Natural killer cell (primary cell): ENCODE data around the gene IQGAP3. TPM values are rescaled to one million over a fixed set of nuclear protein-coding genes. Genes with fewer than 3 reads are reported as not detected.
"Not testable (repeated sequence)": the region's sequence is repeated elsewhere in the genome, so short reads cannot be mapped to it uniquely, and the experiment has no call there.

ENCODE experiments used
- ATAC-seq, 3 donors: fragments of 150-1000 bp in 2 of 3; fragments of 200-7000 bp in 1 of 3; cut with Tn5 transposase; 1 replicate in 1 of 3; 2 replicates in 2 of 3; pipeline ENCODE4 v1.10.0; 2021; ENCODE audit warnings: mild to moderate bottlenecking in 2 of 3, moderate library complexity in 2 of 3
- DNase-seq, 2 donors: peaks; one replicate each; pipeline versions ENCODE4 v3.0.0 to v3.0.0-alpha.2; 2013 to 2021; ENCODE audit warnings: mixed read lengths in 1 of 2
- H3K27ac ChIP-seq: one replicate; pipeline ENCODE4 v1.5.1; 2013; ENCODE audit warnings: mild to moderate bottlenecking, low read length
- H3K27me3 ChIP-seq: one replicate; pipeline ENCODE4 v1.6.1; 2013; ENCODE audit warnings: low read length; ENCODE audit not compliant: control insufficient read depth, insufficient read depth
- H3K36me3 ChIP-seq: one replicate; pipeline ENCODE4 v1.6.1; 2013; ENCODE audit warnings: low read length; ENCODE audit not compliant: control insufficient read depth, insufficient read depth
- H3K4me1 ChIP-seq: one replicate; pipeline ENCODE4 v1.6.1; 2013; ENCODE audit warnings: low read length; ENCODE audit not compliant: control insufficient read depth, insufficient read depth
- H3K4me3 ChIP-seq: one replicate; pipeline ENCODE4 v1.5.1; 2013; ENCODE audit warnings: low read length
- H3K9me3 ChIP-seq: one replicate; pipeline ENCODE4 v1.6.1; 2013; ENCODE audit warnings: low read length; ENCODE audit not compliant: control insufficient read depth, insufficient read depth
- H3K27ac Mint-ChIP-seq, 2 donors: one replicate each; pipeline ENCODE4 v1.8.0; 2022; ENCODE audit warnings: mild to moderate bottlenecking in 2 of 2, mixed read lengths in 2 of 2, moderate library complexity in 1 of 2
- H3K27me3 Mint-ChIP-seq, 2 donors: one replicate each; pipeline ENCODE4 v1.8.0; 2022; ENCODE audit warnings: low read depth in 2 of 2, mixed read lengths in 2 of 2
- H3K36me3 Mint-ChIP-seq: one replicate; pipeline ENCODE4 v1.8.0; 2022; ENCODE audit warnings: mixed read lengths
- H3K4me1 Mint-ChIP-seq, 2 donors: one replicate each; pipeline ENCODE4 v1.8.0; 2022; ENCODE audit warnings: mixed read lengths in 2 of 2
- H3K4me3 Mint-ChIP-seq: one replicate; pipeline ENCODE4 v1.8.0; 2022; ENCODE audit warnings: mild to moderate bottlenecking, moderate library complexity, mixed read lengths
- H3K9me3 Mint-ChIP-seq, 2 donors: one replicate each; pipeline ENCODE4 v1.8.0; 2022; ENCODE audit warnings: mixed read lengths in 2 of 2
- WGBS: methylation state at CpG from one replicate; pipeline ENCODE4 v1.1.7; 2013; ENCODE audit warnings: missing lambda C conversion rate; ENCODE audit not compliant: insufficient coverage; 5-methylcytosine and 5-hydroxymethylcytosine counted together
- intact Hi-C: fragments of 100-400 bp; cut with micrococcal nuclease; formaldehyde crosslinking; loops from one replicate; pipeline ENCODE4 v1.14.2; 2022
- total RNA-seq, 4 donors: library from RNA; stranded (reverse); fragments of 120-200 nt in 1 of 4; gene quantifications; one replicate each; pipeline versions ENCODE4 v1.2.3 to v1.2.4, GENCODE V29; 2013 to 2022
- TF ChIP-seq, protein P1 (sequence below): fragments of 200-600 bp; IDR thresholded peaks from one replicate; pipeline ENCODE4 v1.8.0; 2022; ENCODE audit warnings: antibody characterized with exemption

IQGAP3 gene
- total RNA-seq, 3 donors from 2014 or later (not counting 1 experiment from before 2014, with no cell fraction given) = 0.08 to 0.21 (median 0.14) TPM

DNA sequence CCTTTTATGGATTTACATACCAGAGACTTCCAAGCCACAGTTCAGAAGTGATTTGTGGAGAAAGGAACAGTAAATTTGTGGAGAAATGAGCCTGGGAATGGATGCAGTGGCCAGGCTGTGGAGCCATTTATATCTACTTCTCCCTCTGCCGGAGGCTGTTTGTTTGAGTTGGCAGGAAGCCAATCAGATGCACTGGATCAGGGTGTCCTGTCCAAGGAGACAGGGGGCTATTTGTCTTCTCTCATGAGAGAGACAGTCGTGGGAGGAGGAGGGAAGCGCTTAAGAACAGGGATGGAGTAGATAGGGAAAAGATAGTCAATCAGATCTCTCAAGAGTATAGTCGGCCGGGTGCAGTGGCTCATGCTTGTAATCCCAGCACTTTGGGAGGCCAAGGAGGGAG, 44.1 kb upstream of the IQGAP3 start:
- Mint-ChIP-seq H3K36me3 (no peaks in the 10 kb centered on the region), H3K9me3 (no peaks in the 10 kb centered on the region), H3K4me3 (no peak overlapping the region), H3K27ac (no peak overlapping the region), H3K4me1 (no peaks in the 10 kb centered on the region), H3K27me3 (peaks cover 41 to 44% of the 10 kb centered on the region in 2 donors)
- DNase-seq (no peak), ATAC-seq (no peak)
- H3K27me3 ChIP-seq = peaks cover 2% of the 10 kb centered on the region
- no peak overlapping the region for H3K27ac ChIP-seq
- H3K36me3 ChIP-seq = no peaks in the 10 kb centered on the region
- intact Hi-C loops = no loop called here
- TF ChIP-seq, protein P1, sequence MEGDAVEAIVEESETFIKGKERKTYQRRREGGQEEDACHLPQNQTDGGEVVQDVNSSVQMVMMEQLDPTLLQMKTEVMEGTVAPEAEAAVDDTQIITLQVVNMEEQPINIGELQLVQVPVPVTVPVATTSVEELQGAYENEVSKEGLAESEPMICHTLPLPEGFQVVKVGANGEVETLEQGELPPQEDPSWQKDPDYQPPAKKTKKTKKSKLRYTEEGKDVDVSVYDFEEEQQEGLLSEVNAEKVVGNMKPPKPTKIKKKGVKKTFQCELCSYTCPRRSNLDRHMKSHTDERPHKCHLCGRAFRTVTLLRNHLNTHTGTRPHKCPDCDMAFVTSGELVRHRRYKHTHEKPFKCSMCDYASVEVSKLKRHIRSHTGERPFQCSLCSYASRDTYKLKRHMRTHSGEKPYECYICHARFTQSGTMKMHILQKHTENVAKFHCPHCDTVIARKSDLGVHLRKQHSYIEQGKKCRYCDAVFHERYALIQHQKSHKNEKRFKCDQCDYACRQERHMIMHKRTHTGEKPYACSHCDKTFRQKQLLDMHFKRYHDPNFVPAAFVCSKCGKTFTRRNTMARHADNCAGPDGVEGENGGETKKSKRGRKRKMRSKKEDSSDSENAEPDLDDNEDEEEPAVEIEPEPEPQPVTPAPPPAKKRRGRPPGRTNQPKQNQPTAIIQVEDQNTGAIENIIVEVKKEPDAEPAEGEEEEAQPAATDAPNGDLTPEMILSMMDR = no peak
- no peak overlapping the region for H3K4me3 ChIP-seq
- no peaks in the 10 kb centered on the region for H3K9me3 ChIP-seq
- 29% methylated on average over 5 of the region's 5 CpGs for WGBS
- no peaks in the 10 kb centered on the region for H3K4me1 ChIP-seq

DNA sequence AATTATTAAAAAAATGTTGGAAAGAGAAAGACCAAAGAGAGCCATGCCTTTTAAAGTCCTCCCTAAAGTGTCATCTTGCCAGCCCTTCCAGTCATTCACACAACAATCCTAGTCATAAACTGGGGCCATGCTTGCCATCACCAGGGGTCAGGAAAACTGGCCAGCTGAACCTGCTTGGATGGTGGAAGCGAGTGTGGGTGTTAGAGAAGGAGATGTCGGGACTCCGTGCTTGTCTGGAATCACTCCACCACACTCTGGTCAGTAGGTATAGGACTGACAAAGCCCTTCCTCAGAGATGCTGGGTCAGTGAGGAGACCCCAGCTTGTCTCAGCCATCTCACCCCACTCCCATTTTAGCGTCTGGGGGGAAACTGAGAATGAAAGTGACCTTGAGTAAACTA, 43.6 kb upstream of the IQGAP3 start:
- no peaks in the 10 kb centered on the region for H3K36me3 ChIP-seq
- H3K27me3 Mint-ChIP-seq = peaks cover 37 to 41% of the 10 kb centered on the region in 2 donors
- peaks cover 2% of the 10 kb centered on the region for H3K27me3 ChIP-seq
- H3K36me3 Mint-ChIP-seq = no peaks in the 10 kb centered on the region
- H3K27ac ChIP-seq = no peak overlapping the region
- H3K4me1 ChIP-seq = no peaks in the 10 kb centered on the region
- no peak overlapping the region for H3K4me3 Mint-ChIP-seq
- no peaks in the 10 kb centered on the region for H3K4me1 Mint-ChIP-seq
- no peak for DNase-seq
- no peak overlapping the region for H3K27ac Mint-ChIP-seq
- no peak overlapping the region for H3K4me3 ChIP-seq
- no peaks in the 10 kb centered on the region for H3K9me3 Mint-ChIP-seq
- ATAC-seq = no peak
- intact Hi-C loops = no loop called here
- WGBS = 54% methylated on average over 3 of the region's 4 CpGs
- TF ChIP-seq, protein P1 = no peak
- no peaks in the 10 kb centered on the region for H3K9me3 ChIP-seq

DNA sequence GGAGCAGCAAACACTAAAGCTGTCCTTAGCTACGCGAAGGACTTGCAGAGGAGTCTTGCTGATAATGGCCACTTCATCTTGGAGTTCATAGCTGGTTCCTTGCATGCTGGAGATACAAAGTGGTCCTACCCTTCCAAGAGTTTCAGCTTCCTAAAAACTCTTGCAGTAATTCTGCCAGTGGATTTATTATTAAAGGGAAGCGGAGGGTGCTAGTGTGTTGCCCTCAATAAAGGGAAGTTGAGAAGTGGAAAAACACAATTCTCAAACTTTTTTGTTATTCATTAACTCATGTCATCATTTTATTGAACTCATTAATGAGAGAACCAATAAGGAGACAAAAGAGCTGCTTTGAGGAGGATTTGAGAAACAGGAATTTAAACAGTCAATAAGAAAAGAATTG, 40.3 kb upstream of the IQGAP3 start:
- H3K27me3 Mint-ChIP-seq = peaks cover 16 to 20% of the 10 kb centered on the region in 2 donors
- Histone ChIP-seq H3K4me3 (no peak overlapping the region), H3K4me1 (peaks cover 6% of the 10 kb centered on the region), H3K36me3 (no peaks in the 10 kb centered on the region), H3K27ac (no peak overlapping the region), H3K27me3 (no peaks in the 10 kb centered on the region), H3K9me3 (no peaks in the 10 kb centered on the region)
- no peaks in the 10 kb centered on the region for H3K9me3 Mint-ChIP-seq
- intact Hi-C loops = no loop called here
- no peak overlapping the region for H3K4me3 Mint-ChIP-seq
- H3K4me1 Mint-ChIP-seq = peaks cover 8 to 9% of the 10 kb centered on the region in 2 donors
- no peak for ATAC-seq
- TF ChIP-seq, protein P1 = no peak
- no peaks in the 10 kb centered on the region for H3K36me3 Mint-ChIP-seq
- WGBS = 57% methylated on average over 3 of the region's 3 CpGs
- DNase-seq = no peak
- H3K27ac Mint-ChIP-seq = no peak overlapping the region

DNA sequence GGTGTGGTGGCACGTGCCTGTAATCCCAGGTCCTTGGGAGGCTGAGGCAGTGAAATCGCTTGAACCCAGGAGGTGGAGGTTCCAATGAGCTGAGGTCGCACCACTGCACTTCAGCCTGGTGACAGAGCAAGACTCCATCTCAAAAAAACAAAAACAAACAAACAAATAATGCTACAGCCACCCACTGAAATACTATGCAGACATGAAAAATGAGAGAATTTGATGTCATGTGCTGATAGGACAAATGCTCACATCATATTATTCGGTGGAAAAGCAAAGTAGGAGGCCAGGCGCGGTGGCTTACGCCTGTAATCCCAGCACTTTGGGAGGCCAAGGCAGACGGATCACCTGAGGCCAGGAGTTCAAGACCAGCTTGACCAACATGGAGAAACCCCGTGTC, 37.7 kb upstream of the IQGAP3 start:
- H3K4me1 ChIP-seq, H3K4me1 Mint-ChIP-seq, H3K9me3 Mint-ChIP-seq, H3K27ac Mint-ChIP-seq, intact Hi-C loops, H3K9me3 ChIP-seq, H3K27me3 Mint-ChIP-seq, H3K36me3 ChIP-seq, H3K4me3 Mint-ChIP-seq, H3K4me3 ChIP-seq, DNase-seq, H3K27me3 ChIP-seq, H3K36me3 Mint-ChIP-seq, ATAC-seq, H3K27ac ChIP-seq: not testable (repeated sequence)
- 92% methylated on average over 9 of the region's 9 CpGs for WGBS
